GM12892 (cell line): ENCODE results near the gene SEC24B.

Source experiments
- POLR2A ChIP-seq: IDR thresholded peaks from 2 replicates; pipeline ENCODE4 v1.6.1; 2011; ENCODE audit warnings: low read depth, low read length, control low read depth
- POLR2AphosphoS5 ChIP-seq: IDR thresholded peaks from 2 replicates; pipeline ENCODE4 v1.6.1; 2011; ENCODE audit warnings: low read depth, low read length, control low read depth
- TAF1 ChIP-seq: IDR thresholded peaks from 2 replicates; pipeline ENCODE4 v1.6.1; 2011; ENCODE audit warnings: low read depth, mild to moderate bottlenecking, control low read depth, low read length, borderline replicate concordance

GRCh38 chr4:109410776-109411175, 22.8 kb upstream of the SEC24B start:
- TF ChIP-seq TAF1 (no peak), POLR2AphosphoS5 (no peak), POLR2A (no peak)
